Iris pigment epithelial cell (primary cell): ENCODE results near the gene RAP1GAP.
A peak's percentile ranks its signal among the peaks of the same experiment; 100 is the strongest.

Source experiments
- DNase-seq: peaks from one replicate; pipeline ENCODE4 v3.0.0-alpha.2; 2011; ENCODE audit warnings: low read depth

RAP1GAP gene

GRCh38 chr1:21610027-21610426 lies 59.1 kb downstream of the RAP1GAP start:
- no peak for DNase-seq

GRCh38 chr1:21608798-21609197 lies 60.4 kb downstream of the RAP1GAP start:
- no peak for DNase-seq

- peak; percentile 92 for DNase-seq
Observed at GRCh38 chr1:21607549-21608529, 61.3 kb downstream of the RAP1GAP start.

- DNase-seq: no peak
Observed at GRCh38 chr1:21605964-21606705, 63.0 kb downstream of the RAP1GAP start.

DNA sequence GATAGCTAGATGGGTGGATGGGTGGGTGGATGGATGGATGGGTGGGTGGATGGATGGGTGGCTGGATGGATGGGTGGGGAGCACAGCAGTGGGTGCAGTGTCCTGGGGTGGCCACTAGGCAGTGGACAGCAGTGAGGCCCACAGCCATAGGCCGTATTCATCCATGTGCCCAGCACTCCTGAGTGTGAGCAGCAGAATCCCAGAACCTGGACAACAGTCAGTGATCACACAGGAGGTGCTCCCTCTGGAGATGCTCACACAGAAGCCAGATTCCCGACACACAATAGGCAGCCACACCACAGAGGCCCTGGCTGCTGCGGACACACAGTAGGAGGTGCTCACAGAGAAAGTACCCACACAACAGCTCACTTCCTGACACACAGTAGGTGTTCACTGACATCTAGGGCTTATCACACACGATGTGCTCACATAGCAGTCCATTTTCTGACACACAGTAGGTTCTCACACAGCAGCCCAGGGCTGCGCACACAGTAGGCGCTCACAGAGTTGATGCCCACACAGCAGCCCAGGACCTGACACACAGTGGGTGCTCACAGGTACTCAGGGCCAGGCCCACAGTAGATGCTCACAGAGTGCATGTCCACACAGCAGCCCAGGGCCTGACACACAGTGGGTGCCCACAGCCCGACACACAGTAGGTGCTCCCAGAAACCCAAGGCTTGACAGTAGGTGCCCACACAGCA lies 64.0 kb downstream of the RAP1GAP start:
- DNase-seq: no peak

- DNase-seq: peak; percentile 17
Observed at GRCh38 chr1:21604208-21604957, 64.8 kb downstream of the RAP1GAP start.

DNA sequence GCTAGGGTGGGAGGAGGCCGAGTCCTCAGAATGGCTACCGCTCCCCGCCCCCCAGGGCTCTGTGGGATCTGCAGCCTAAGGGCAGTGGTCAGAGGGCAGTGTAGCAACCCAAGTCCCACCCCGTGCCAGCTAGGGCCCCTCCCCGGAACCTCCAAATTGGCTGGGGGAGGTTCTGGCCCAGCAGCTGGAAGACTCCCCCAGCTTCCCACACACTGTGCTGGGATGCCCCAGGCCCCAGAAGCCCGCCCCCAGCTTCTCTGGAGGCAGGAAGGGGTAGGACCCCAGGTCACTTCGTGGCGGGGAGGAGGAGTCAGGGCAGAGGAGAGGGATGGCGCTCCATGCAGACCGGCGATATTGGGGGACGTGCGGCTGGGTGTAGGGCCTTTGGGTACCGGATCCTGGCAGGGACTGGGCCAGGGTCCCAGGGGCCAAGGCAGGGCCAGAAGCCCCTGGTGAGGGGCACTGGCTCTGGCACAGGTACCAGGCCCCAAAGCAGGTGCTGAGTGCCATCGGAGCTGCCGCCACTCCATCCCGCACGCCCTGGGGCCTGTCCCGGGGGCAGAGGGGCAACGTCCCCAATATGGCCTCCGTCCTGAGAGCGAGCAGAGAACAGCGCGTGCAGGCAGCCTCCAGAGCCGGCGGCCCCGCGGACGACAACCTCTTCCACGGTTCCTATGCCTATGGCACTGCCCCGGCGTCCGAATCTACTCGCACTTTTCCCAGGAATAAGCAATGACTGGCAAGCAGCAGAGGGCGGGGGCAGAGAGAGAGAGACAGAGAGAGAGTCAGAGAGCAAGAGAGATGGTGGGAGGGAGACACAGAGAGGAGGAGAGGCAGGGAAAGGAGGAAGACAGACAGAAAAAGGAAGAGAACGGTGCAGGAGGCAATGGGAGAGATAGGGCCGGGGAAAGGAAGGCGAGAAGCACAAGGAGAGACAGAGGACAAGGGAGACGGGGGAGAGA lies 65.7 kb downstream of the RAP1GAP start:
- no peak for DNase-seq

- no peak for DNase-seq
Observed at GRCh38 chr1:21601278-21602048, 67.7 kb downstream of the RAP1GAP start.

DNA sequence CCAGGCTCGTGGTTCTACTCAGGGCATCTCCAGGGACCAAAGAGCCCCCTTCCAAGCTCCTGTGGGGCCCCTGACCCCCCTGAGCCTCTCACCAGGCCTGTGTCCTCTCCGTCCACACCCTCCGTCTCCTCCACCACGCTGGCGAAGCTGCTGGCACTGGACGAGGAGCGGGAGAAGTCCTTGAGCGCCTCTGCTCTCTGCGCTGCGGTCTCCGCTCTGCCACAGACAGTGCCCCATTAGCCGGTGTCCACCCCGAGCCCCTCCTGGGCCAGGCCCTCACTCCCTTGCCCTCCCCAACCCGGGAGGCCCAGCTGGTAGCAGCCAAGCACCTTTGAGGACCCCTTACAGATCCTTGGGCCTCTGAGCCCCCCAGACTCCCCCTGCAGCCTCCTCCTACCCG lies 69.8 kb downstream of the RAP1GAP start:
- DNase-seq: no peak

- DNase-seq: no peak
Observed at GRCh38 chr1:21598904-21599303, 70.3 kb downstream of the RAP1GAP start.

- DNase-seq: no peak
Observed at GRCh38 chr1:21598417-21598816, 70.7 kb downstream of the RAP1GAP start.

GRCh38 chr1:21597753-21598152 lies 71.4 kb downstream of the RAP1GAP start:
- no peak for DNase-seq

DNA sequence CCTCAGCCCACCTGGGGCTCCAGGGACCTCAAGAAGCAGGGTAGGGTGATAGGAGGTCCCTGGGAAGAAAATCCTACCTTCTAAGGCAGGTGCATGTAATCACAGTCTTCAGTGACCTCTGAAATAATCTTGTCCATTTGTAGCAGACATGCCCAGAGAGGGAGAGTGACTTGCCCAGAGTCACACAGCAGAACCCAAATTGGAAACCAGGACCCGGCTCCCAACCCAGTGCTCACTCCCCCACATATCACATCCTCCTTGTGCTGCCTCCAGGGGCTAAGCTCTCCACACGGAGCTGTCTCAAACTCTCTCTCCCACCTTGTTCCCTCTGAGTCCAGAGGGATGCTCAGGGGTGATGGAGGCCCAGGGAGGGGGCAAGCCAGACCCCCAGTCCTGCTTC lies 72.5 kb downstream of the RAP1GAP start:
- DNase-seq: no peak

GRCh38 chr1:21596174-21596573 lies 73.0 kb downstream of the RAP1GAP start:
- no peak for DNase-seq

DNA sequence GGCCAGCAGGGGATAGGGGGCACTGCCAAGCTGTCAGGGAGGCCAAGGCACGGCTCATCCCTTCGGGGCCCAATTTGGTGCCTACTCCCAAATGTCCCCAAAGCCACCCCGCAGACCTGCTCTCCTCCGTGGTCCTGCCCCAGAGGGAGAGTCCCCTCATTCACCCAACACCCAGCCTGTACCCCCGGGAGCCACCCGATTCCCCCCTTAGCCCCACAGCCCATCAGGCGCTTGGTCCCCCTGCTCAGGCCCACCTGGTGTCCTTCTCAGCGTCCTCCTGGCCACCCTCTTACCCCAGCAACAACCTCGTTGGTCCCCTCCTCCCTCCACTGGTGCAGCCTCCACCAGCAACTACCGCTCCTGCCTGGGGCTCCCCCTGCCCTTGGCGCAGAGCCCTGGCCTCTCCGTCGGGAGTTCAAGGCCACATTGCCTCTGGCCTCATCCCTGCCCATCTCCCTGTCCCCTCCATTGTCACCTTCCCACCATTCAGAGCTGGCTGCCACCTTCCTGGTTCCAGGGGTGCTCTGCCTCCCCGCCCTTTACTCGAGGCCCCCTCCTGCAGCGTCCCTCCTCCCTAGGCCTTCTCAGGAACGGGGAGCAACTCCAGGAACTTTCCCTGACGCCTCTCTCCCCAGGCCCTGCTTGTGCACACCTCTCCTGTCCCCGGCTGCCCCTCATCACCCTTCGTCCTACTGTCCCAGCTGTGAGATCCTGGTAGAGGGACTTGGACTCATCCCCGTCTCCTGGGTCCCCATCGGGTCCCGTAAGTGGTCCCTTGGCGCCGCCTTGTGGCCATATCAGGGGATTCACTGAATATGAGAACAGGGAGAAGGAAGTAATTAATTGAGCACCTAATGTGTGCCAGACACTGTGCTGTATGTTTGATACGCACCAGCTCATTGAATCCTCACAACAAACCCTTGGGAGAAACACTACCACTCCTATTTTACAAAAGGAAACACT lies 73.9 kb downstream of the RAP1GAP start:
- DNase-seq: peak; percentile 34

DNA sequence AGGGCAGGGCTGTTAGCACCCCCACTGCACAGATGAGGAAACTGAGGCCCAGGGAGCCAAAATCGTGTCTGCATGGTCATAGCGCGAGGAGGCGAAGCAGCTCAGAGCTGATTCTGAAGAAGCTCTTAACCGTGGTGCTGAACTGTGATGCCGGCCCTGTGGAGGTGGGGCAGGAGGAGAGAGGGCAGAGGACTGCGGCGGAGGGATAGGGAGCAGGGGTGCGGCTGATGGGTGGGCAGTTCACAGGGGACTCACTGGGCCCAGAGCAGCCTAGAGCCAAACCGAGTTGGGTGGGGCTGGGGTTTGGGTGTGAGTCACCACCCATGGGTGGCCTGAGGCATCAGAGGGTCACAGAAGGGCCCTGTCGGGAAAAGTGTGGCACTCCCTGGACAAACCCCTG lies 74.7 kb downstream of the RAP1GAP start:
- DNase-seq: peak; percentile 10

- DNase-seq: no peak
Observed at GRCh38 chr1:21593231-21593630, 75.9 kb downstream of the RAP1GAP start.

- DNase-seq: no peak
Observed at GRCh38 chr1:21592086-21592865, 76.9 kb downstream of the RAP1GAP start.
